Peyer's patch (tissue), 4 donors: ENCODE results near the gene LCN2.

Experiments used
- POLR2A ChIP-seq, 2 donors: fragments of 450-650 bp; IDR thresholded peaks; one replicate each; pipeline ENCODE4 v1.5.1; 2017; ENCODE audit warnings: antibody characterized with exemption in 2 of 2, mild to moderate bottlenecking in 2 of 2, moderate library complexity in 2 of 2
- TF ChIP-seq, protein P1 (sequence below), 6 experiments: fragments of 450-650 bp in 4 of 6; fragments of 200-600 bp in 2 of 6; sonication (generic) in 1 of 6; IDR thresholded peaks; one replicate each; pipeline ENCODE4 v1.5.1; 2017 to 2019; ENCODE audit warnings: antibody characterized with exemption in 6 of 6, mild to moderate bottlenecking in 3 of 6, moderate library complexity in 1 of 6

DNA sequence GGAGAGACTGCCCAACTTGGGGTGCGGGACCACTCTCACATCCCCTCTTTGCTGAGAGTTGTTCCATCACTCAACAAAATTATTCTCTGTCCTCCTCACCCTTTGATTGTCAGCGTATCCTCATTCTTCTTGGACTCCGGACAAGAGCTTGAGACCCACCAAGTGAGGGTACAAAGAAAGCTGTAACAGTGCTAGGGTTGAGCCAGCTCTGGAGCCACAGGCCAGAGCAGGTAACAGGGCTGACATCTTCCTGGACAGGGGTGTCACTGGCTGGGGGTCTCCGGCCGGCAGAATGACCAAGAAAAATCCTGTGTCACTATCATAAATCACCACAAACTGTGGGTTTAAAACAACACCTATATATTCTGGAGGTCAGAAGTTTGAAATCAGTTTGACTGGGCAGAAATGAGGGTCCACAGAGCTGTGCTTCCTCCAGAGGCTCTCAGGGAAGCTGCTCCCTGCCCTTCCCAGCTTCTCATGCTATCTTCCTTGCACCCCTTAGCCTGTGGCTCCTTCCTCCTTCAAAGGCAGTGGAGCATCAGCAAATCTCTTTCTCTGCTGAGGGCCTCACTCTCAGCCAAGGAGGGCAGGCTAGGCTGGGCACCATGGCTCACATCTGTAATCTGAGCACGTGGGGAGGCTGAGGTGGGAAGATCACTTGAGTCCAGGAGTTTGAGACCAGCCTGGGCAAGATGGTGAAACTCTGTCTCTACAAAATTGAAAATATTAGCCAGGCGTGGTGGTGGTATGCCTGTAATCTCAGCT lies 6.7 kb downstream of the LCN2 start:
- TF ChIP-seq, protein P1, sequence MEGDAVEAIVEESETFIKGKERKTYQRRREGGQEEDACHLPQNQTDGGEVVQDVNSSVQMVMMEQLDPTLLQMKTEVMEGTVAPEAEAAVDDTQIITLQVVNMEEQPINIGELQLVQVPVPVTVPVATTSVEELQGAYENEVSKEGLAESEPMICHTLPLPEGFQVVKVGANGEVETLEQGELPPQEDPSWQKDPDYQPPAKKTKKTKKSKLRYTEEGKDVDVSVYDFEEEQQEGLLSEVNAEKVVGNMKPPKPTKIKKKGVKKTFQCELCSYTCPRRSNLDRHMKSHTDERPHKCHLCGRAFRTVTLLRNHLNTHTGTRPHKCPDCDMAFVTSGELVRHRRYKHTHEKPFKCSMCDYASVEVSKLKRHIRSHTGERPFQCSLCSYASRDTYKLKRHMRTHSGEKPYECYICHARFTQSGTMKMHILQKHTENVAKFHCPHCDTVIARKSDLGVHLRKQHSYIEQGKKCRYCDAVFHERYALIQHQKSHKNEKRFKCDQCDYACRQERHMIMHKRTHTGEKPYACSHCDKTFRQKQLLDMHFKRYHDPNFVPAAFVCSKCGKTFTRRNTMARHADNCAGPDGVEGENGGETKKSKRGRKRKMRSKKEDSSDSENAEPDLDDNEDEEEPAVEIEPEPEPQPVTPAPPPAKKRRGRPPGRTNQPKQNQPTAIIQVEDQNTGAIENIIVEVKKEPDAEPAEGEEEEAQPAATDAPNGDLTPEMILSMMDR (IDR thresholded peaks at IDR 0.05), result no peak
- TF ChIP-seq POLR2A (IDR thresholded peaks at IDR 0.05), result no peak
